Measurements from ENCODE around the gene DLG2.

GRCh38 chr11:83956119-83956697 is 1670.9 kb downstream of the DLG2 start:
- TF ChIP-seq CTCF (conservative IDR thresholded peaks at IDR 0.05; ENCODE audit: low read length): no peak
- no peak for TF ChIP-seq EZH2phosphoT487 (IDR thresholded peaks at IDR 0.05; ENCODE audit: borderline replicate concordance, low read depth, low read length)
